Skeletal muscle satellite cell (primary cell): Measurements from ENCODE around the gene OTUD4.
"Not testable (repeated sequence)": the region's sequence is repeated elsewhere in the genome, so short reads cannot be mapped to it uniquely, and the experiment has no call there.

Experiments used
- H3K27me3 ChIP-seq: 2 replicates; pipeline ENCODE4 v1.7.0; 2013; ENCODE audit warnings: low read length; ENCODE audit not compliant: control insufficient read depth, insufficient read depth
- H3K36me3 ChIP-seq: 2 replicates; pipeline ENCODE4 v1.7.0; 2013; ENCODE audit warnings: mild to moderate bottlenecking, control low read depth, low read length; ENCODE audit not compliant: insufficient read depth
- H3K4me1 ChIP-seq: 2 replicates; pipeline ENCODE4 v1.7.0; 2013; ENCODE audit warnings: low read length; ENCODE audit not compliant: control insufficient read depth, insufficient read depth
- H3K4me2 ChIP-seq: 2 replicates; pipeline ENCODE4 v1.7.0; 2013; ENCODE audit warnings: mild to moderate bottlenecking, low read length
- H3K4me3 ChIP-seq: 2 replicates; pipeline ENCODE4 v1.7.0; 2013; ENCODE audit warnings: low read length
- H3K9ac ChIP-seq: 2 replicates; pipeline ENCODE4 v1.7.0; 2013; ENCODE audit warnings: mild to moderate bottlenecking, low read depth, low read length, moderate library complexity
- H3K9me3 ChIP-seq: replicated peaks from 2 replicates; pipeline ENCODE4 v1.7.0; 2013; ENCODE audit warnings: mild to moderate bottlenecking, control low read depth, low read length

The OTUD4 gene

DNA sequence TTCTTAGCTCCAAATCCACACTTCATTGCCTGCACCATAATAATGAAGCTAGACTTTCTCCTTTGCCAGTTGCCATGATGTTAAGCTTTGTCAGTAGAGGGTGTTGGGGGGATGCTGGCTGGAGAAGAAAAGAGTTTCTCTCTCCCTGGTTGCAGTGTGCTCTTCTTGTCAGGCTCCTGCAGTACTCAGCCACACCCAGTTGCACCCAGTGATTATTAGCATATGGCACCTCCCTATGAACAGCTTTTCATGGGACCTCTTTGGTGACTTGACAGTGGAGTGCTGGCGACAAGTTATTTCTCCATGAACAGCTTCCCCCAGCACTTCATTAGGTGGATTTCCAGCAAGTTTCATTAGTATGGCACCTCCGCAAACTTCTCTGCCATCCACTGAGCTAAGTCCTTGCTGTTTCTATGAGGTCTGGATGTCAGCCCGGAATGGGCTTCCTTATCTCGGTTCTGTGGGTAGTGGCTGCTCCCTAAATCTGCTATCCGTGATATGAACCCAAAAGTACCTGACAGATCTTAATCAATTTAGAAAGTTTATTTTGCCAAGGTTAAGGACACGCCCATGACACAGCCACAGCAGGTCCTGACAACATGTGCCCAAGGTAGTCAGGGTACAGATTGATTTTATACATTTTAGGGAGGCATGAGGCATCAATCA is 18.8 kb upstream of the OTUD4 start:
- H3K27me3 ChIP-seq = peaks cover 7% of the 10 kb centered on the region
- no peak overlapping the region for H3K4me3 ChIP-seq
- H3K9me3 ChIP-seq = no peaks in the 10 kb centered on the region
- H3K4me2 ChIP-seq = no peak overlapping the region
- no peaks in the 10 kb centered on the region for H3K4me1 ChIP-seq
- no peaks in the 10 kb centered on the region for H3K36me3 ChIP-seq
- H3K9ac ChIP-seq = no peak overlapping the region

- Histone ChIP-seq H3K27me3 (peaks cover 7% of the 10 kb centered on the region), H3K4me1 (no peaks in the 10 kb centered on the region), H3K36me3 (no peaks in the 10 kb centered on the region), H3K4me2 (no peak overlapping the region), H3K4me3 (no peak overlapping the region), H3K9ac (no peak overlapping the region), H3K9me3 (no peaks in the 10 kb centered on the region)
Measured at GRCh38 chr4:145196747-145197146, 16.4 kb upstream of the OTUD4 start.

- Histone ChIP-seq H3K9ac (no peak overlapping the region), H3K36me3 (no peaks in the 10 kb centered on the region), H3K27me3 (peaks cover 7% of the 10 kb centered on the region), H3K9me3 (no peaks in the 10 kb centered on the region), H3K4me1 (no peaks in the 10 kb centered on the region), H3K4me2 (no peak overlapping the region), H3K4me3 (no peak overlapping the region)
Measured at GRCh38 chr4:145195167-145195952, 15.0 kb upstream of the OTUD4 start.

DNA sequence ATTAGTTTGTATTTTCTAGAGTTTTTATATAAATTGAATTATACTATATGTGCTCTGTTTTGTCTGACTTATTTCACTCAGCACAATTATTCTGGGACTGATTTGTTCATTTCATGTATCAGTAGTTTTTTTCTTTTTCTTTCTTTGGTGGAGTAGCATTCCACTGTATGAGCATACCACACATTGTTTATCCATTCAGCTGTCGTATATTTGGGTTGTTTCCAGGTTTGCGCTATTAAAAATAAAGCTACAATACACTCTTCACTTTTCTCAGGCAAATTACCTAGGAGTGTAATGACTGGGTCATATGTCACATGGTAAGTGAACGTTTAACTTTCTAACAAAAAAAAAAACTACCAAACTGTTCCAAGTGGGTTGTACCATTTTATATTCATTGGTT is 9.6 kb upstream of the OTUD4 start:
- no peak overlapping the region for H3K9ac ChIP-seq
- H3K4me2 ChIP-seq = no peak overlapping the region
- H3K27me3 ChIP-seq = no peaks in the 10 kb centered on the region
- H3K9me3 ChIP-seq = no peaks in the 10 kb centered on the region
- no peak overlapping the region for H3K4me3 ChIP-seq
- no peaks in the 10 kb centered on the region for H3K4me1 ChIP-seq
- no peaks in the 10 kb centered on the region for H3K36me3 ChIP-seq

DNA sequence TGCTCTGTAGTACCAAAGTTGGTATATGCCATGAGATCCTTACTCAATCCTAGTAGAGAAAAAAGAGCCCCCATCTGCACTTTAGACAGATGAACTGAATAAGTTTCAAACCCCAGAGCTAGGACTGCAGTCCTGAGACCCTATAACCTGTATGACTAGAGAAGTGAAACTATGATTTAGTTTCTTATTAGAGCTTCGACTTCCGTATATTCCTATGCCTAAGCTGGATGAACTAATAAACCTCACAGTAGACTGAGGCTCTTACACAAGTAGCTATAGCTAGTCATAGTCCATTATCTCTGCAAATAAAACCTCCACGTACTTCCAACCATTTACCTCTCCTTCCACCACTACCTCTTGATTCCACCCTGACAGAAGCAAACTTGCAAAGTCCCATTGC is 6.3 kb upstream of the OTUD4 start:
- no peak overlapping the region for H3K9ac ChIP-seq
- no peaks in the 10 kb centered on the region for H3K4me1 ChIP-seq
- no peak overlapping the region for H3K4me2 ChIP-seq
- no peaks in the 10 kb centered on the region for H3K27me3 ChIP-seq
- no peaks in the 10 kb centered on the region for H3K36me3 ChIP-seq
- H3K4me3 ChIP-seq = no peak overlapping the region
- H3K9me3 ChIP-seq = no peaks in the 10 kb centered on the region

DNA sequence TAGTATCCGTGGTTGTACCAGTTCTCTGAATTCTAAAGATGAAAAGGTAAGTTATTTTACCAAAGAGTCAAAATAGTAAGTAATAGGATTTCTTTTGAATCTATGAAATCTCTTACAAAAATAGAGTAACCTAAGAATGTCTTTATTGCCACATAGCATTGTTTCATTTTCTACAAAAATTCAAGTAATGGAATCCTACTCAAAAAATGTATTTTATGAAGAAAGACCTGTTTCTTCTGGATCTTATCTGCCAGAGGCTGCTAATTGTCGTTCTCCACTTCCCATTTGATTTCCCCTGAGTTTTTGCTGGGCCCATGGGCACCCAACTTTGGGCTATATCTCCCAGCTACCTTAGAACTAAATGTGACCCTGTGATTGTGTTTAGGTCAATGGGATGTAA is 3.2 kb upstream of the OTUD4 start:
- no peak overlapping the region for H3K4me3 ChIP-seq
- no peak overlapping the region for H3K4me2 ChIP-seq
- H3K27me3 ChIP-seq = no peaks in the 10 kb centered on the region
- no peaks in the 10 kb centered on the region for H3K9me3 ChIP-seq
- H3K36me3 ChIP-seq = no peaks in the 10 kb centered on the region
- H3K4me1 ChIP-seq = peaks cover 5% of the 10 kb centered on the region
- no peak overlapping the region for H3K9ac ChIP-seq

- no peaks in the 10 kb centered on the region for H3K9me3 ChIP-seq
- no peaks in the 10 kb centered on the region for H3K27me3 ChIP-seq
- no peaks in the 10 kb centered on the region for H3K36me3 ChIP-seq
- no peak overlapping the region for H3K4me2 ChIP-seq
- no peak overlapping the region for H3K9ac ChIP-seq
- H3K4me1 ChIP-seq = peaks cover 5% of the 10 kb centered on the region
- no peak overlapping the region for H3K4me3 ChIP-seq
Measured at GRCh38 chr4:145183023-145183422, 2.6 kb upstream of the OTUD4 start.

DNA sequence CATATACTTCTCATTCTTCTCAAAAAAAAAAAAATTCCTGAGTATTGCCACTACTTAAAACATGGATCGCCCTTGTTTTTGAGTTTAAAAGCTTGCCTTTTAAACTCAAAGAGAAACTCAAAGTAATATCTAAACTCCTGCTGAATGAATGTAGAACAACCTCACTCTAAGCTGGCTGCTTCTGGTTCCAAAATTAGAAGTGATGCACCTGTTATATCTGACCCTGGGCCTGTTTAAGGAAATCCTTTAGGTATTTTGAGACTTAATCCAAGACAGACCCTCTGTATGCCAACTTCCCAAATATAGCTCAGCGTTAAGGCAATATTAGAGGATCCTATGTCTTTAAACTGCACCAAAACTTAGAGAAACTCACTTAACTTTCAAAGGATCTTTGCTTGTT is 1.8 kb upstream of the OTUD4 start:
- no peak overlapping the region for H3K9ac ChIP-seq
- H3K9me3 ChIP-seq = no peaks in the 10 kb centered on the region
- no peaks in the 10 kb centered on the region for H3K27me3 ChIP-seq
- peaks cover 12% of the 10 kb centered on the region for H3K4me1 ChIP-seq
- H3K4me2 ChIP-seq = no peak overlapping the region
- H3K36me3 ChIP-seq = no peaks in the 10 kb centered on the region
- no peak overlapping the region for H3K4me3 ChIP-seq

- Histone ChIP-seq H3K9me3 (no peaks in the 10 kb centered on the region), H3K27me3 (no peaks in the 10 kb centered on the region), H3K4me2 (peak overlapping the region; percentile 92), H3K4me1 (peaks cover 19% of the 10 kb centered on the region), H3K9ac (peak overlapping the region; percentile 95), H3K4me3 (peak overlapping the region; percentile 95), H3K36me3 (no peaks in the 10 kb centered on the region)
Measured at GRCh38 chr4:145181091-145181501, 707 bp upstream of the OTUD4 start.

GRCh38 chr4:145179861-145180297 is 510 bp downstream of the OTUD4 start:
- H3K4me3 ChIP-seq = peak overlapping the region; percentile 95
- H3K36me3 ChIP-seq, H3K9me3 ChIP-seq, H3K27me3 ChIP-seq: not testable (repeated sequence)
- peak overlapping the region; percentile 95 for H3K9ac ChIP-seq
- peak overlapping the region; percentile 92 for H3K4me2 ChIP-seq
- H3K4me1 ChIP-seq = peaks cover 19% of the 10 kb centered on the region

DNA sequence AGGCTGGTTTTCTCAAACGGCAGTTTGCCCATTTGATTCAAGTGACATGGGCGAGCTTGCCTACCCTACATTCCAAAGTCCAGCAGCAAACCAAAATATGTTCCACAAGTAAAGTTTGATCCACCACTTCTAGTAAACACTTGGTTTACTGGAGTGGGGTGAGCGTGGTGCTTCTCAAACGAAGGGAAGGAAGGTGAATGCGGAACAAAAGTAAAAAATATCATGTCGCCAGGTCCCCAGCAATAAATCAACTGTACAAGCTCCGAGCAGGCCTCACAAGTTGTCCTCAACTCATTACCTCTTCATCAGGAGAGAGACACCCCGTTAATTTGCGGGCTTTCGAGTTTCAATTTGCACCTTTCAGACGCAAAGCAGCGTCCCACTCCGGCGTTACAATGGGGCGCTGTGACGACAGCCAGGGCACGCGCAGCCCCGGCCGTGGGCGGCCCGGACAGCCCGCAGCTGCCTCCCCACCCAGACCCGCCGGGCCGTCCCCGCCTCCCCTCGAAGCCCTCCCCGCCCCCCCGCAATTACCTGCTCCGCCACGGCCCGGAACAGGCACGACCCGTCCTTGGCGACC is 1.0 kb downstream of the OTUD4 start:
- Histone ChIP-seq H3K4me1 (peaks cover 19% of the 10 kb centered on the region), H3K9ac (peak overlapping the region; percentile 95), H3K4me3 (peak overlapping the region; percentile 95), H3K4me2 (peak overlapping the region; percentile 92), H3K9me3 (no peaks in the 10 kb centered on the region), H3K36me3 (no peaks in the 10 kb centered on the region), H3K27me3 (no peaks in the 10 kb centered on the region)
